LNCAP (cell line): ENCODE results near the gene PRKG1.

Experiments used
- CTCF ChIP-seq: fragments of 450-650 bp; IDR thresholded peaks from 2 replicates; pipeline ENCODE4 v1.5.1; 2017; ENCODE audit warnings: mild to moderate bottlenecking

Gene PRKG1

DNA sequence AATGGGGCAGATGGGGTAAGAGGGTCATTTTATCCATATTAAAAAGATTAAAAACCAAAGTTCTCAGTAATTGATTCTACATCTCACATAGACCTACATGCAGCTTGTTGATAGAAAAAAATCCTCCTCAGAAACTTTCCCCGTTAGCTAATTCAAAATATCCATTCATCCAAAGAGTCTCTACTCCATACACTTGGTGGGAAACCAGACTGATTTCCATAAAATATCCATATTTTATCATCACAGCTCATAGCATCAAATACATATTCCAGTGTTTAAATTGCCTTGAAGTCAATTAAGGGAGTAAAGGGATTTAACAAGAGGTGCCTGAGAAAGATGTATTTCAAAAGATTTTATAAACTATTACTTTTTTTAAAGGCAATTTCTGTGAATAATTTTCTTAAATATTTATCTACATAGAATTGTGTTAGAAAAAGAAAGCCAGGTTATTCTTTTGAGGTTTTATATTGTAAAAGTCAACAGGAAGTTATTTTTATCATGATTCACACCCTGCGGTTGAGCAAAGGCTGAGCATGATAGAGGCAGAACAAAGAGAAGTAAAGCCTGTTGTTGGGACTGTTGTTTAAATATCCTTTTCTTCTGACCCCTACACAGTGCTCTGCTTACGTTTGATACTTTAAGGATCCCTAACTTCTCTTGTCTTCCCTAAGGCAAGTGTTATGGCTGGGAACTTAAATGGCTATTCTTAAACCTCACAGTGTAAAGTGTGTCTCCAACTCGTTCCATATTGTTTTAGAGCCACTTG lies 266.7 kb downstream of the PRKG1 start:
- TF ChIP-seq CTCF, result no peak

GRCh38 chr10:51342381-51342780 lies 268.1 kb downstream of the PRKG1 start:
- TF ChIP-seq CTCF, result no peak

DNA sequence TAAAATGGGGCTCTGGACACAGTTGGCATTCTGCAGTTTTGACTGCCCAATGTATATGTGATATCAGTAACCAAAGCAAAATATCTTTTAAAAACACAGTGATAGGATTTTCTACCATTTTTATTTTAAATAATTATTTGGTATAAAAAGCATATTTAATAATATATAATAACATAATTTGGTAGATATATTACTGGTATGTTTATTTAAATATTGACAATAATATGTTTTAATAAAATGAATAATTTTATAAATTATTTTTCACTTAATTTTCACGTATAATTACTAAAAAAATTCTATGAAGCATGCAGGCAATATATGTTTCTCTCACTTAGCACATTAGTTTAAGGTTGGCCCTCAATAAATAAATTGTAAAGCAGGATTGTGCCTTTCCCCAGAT lies 269.1 kb downstream of the PRKG1 start:
- no peak for TF ChIP-seq CTCF

DNA sequence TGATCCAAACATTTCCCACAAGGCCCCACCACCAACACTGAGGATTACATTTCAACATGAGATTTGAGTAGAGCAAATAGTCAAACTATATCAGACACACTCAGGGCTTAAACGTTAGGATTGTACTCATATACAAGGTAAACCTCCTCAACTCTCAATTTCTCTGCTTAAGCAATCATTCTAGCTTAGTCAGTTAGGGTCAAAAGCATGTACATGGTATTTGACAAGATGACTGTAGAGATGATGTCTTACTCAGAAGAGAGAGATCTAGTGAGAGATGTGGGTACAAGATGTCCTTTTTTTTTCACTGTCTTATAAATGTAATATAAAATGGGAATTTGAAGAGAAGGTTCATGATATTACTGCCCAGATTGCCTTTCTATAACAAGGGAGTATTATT lies 270.1 kb downstream of the PRKG1 start:
- TF ChIP-seq CTCF, result no peak

DNA sequence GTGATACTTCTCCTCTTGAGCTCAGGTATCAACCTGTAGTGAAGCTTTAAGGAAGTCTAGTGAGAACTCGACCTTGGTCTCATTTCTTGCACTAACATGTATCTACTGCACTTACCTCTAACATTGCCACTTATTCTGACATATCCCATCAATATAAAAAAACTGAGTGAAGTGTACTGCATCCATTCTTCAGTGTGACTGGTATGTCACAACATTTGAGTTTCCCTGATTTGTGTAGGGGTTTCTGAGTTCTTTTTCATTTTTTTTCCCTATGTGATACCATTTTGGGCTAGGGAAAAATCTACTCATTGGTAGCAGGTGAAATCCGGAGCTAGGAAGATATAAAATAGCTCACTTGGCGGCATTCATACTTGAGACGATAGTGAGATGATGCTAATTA lies 274.3 kb downstream of the PRKG1 start:
- no peak for TF ChIP-seq CTCF

DNA sequence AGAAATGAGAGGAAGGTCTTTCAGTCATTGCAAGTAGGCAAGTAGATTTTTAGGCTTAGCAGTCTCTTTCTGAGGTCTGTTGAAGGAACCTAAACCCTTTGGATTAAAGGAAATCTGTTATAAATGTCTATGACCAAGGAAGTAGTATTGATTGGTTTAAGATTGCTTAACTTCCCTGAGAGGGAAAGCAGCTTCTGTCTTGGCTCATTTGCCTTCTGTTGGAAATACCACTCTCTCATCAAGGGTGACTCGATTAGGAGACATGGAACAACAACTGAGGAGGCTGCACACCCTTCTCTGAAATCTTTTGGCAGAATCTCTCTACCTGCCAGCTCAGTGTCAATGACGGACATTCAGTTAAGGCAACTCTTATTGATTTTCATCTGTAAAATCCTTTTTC lies 282.9 kb downstream of the PRKG1 start:
- no peak for TF ChIP-seq CTCF

DNA sequence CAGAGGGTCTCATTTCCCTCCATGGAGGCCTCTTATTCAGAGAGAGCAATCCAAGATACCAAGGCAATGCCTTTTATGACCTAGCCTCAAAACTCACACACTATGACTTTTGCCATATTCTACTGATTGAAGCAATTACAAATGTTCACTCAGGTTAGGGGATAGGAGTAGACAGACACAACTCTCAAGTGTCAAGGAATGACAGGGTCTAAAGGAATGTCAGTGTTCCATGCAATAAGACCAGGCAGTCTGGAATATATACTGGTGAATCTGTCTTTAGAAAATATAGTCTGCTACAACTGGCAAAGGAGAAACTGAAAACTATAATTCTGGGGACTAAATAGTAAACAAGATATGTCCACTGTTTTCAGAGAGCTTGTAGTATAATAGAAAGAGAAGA lies 283.9 kb downstream of the PRKG1 start:
- TF ChIP-seq CTCF, result no peak

DNA sequence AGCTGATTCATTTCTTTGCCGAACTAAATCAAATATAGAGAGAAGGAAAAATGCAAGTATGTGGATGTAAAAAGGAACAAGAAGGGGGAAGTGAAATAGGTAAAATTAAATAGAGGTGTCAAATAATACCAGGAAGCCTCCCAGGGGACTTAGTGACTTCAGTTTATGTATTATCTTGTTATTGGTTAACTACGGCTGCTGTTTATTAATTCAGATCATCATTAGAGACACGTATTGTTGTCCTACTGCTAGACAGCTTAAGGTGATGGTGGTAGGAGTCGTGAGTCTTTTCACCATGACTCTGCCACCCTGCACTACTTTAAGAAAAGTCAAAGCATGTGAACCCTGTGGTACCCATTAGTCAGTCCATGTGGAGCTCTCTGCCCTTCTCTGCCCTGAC lies 289.1 kb downstream of the PRKG1 start:
- no peak for TF ChIP-seq CTCF
